Stimulated activated naive CD8-positive, alpha-beta T cell treated with anti-CD3 and anti-CD28 coated beads, Interleukin-15, Interleukin-2, amounts not matched to agents 100 ng/mL and 50 ng/mL, for 24 hours (primary cell): ENCODE data around the gene ADAM12.
A peak's percentile ranks its signal among the peaks of the same experiment; 100 is the strongest.

ENCODE experiments used
- H3K27ac Mint-ChIP-seq: one replicate; pipeline ENCODE4 v1.8.0; 2021; ENCODE audit warnings: mild to moderate bottlenecking, mixed read lengths
- H3K27me3 Mint-ChIP-seq: one replicate; pipeline ENCODE4 v1.8.0; 2021; ENCODE audit warnings: mixed read lengths
- H3K36me3 Mint-ChIP-seq: one replicate; pipeline ENCODE4 v1.8.0; 2021; ENCODE audit warnings: low read depth, mixed read lengths
- H3K4me1 Mint-ChIP-seq: one replicate; pipeline ENCODE4 v1.8.0; 2021; ENCODE audit warnings: low read depth, mixed read lengths
- H3K4me3 Mint-ChIP-seq: one replicate; pipeline ENCODE4 v1.8.0; 2021; ENCODE audit warnings: mild to moderate bottlenecking, mixed read lengths
- H3K9me3 Mint-ChIP-seq: one replicate; pipeline ENCODE4 v1.8.0; 2021; ENCODE audit warnings: mixed read lengths

ADAM12 gene

GRCh38 chr10:126046831-126047230 lies 341.4 kb downstream of the ADAM12 start:
- no peak overlapping the region for H3K4me3 Mint-ChIP-seq
- H3K4me1 Mint-ChIP-seq = peaks cover 8% of the 10 kb centered on the region
- no peaks in the 10 kb centered on the region for H3K36me3 Mint-ChIP-seq
- peaks cover 3% of the 10 kb centered on the region for H3K27me3 Mint-ChIP-seq
- H3K9me3 Mint-ChIP-seq = no peaks in the 10 kb centered on the region
- no peak overlapping the region for H3K27ac Mint-ChIP-seq

- Mint-ChIP-seq H3K4me3 (no peak overlapping the region), H3K27me3 (no peaks in the 10 kb centered on the region), H3K27ac (no peak overlapping the region), H3K36me3 (no peaks in the 10 kb centered on the region), H3K9me3 (no peaks in the 10 kb centered on the region), H3K4me1 (peaks cover 18% of the 10 kb centered on the region)
Observed at GRCh38 chr10:126045861-126046260, 342.4 kb downstream of the ADAM12 start.

GRCh38 chr10:126043389-126043788 lies 344.9 kb downstream of the ADAM12 start:
- peaks cover 3% of the 10 kb centered on the region for H3K27me3 Mint-ChIP-seq
- H3K9me3 Mint-ChIP-seq = no peaks in the 10 kb centered on the region
- H3K4me3 Mint-ChIP-seq = no peak overlapping the region
- H3K36me3 Mint-ChIP-seq = no peaks in the 10 kb centered on the region
- H3K27ac Mint-ChIP-seq = no peak overlapping the region
- peaks cover 18% of the 10 kb centered on the region for H3K4me1 Mint-ChIP-seq

- no peak overlapping the region for H3K4me3 Mint-ChIP-seq
- H3K9me3 Mint-ChIP-seq = no peaks in the 10 kb centered on the region
- H3K4me1 Mint-ChIP-seq = peaks cover 18% of the 10 kb centered on the region
- H3K36me3 Mint-ChIP-seq = no peaks in the 10 kb centered on the region
- H3K27ac Mint-ChIP-seq = no peak overlapping the region
- H3K27me3 Mint-ChIP-seq = peaks cover 5% of the 10 kb centered on the region
Observed at GRCh38 chr10:126042906-126043305, 345.4 kb downstream of the ADAM12 start.

GRCh38 chr10:126042354-126042753 lies 345.9 kb downstream of the ADAM12 start:
- H3K9me3 Mint-ChIP-seq = no peaks in the 10 kb centered on the region
- peak overlapping the region; percentile 46 for H3K4me3 Mint-ChIP-seq
- H3K27me3 Mint-ChIP-seq = peaks cover 5% of the 10 kb centered on the region
- no peaks in the 10 kb centered on the region for H3K36me3 Mint-ChIP-seq
- H3K27ac Mint-ChIP-seq = peak overlapping the region; percentile 89
- peaks cover 18% of the 10 kb centered on the region for H3K4me1 Mint-ChIP-seq

GRCh38 chr10:126041804-126042231 lies 346.5 kb downstream of the ADAM12 start:
- H3K4me3 Mint-ChIP-seq = peak overlapping the region; percentile 46
- H3K27me3 Mint-ChIP-seq = peaks cover 5% of the 10 kb centered on the region
- peaks cover 18% of the 10 kb centered on the region for H3K4me1 Mint-ChIP-seq
- no peaks in the 10 kb centered on the region for H3K9me3 Mint-ChIP-seq
- H3K36me3 Mint-ChIP-seq = no peaks in the 10 kb centered on the region
- H3K27ac Mint-ChIP-seq = peak overlapping the region; percentile 89

- Mint-ChIP-seq H3K36me3 (no peaks in the 10 kb centered on the region), H3K27ac (peak overlapping the region; percentile 5), H3K27me3 (peaks cover 5% of the 10 kb centered on the region), H3K4me1 (peaks cover 18% of the 10 kb centered on the region), H3K9me3 (no peaks in the 10 kb centered on the region), H3K4me3 (no peak overlapping the region)
Observed at GRCh38 chr10:126041117-126041516, 347.2 kb downstream of the ADAM12 start.

- no peaks in the 10 kb centered on the region for H3K9me3 Mint-ChIP-seq
- peaks cover 18% of the 10 kb centered on the region for H3K4me1 Mint-ChIP-seq
- no peaks in the 10 kb centered on the region for H3K36me3 Mint-ChIP-seq
- H3K27me3 Mint-ChIP-seq = peaks cover 5% of the 10 kb centered on the region
- H3K4me3 Mint-ChIP-seq = no peak overlapping the region
- no peak overlapping the region for H3K27ac Mint-ChIP-seq
Observed at GRCh38 chr10:126037946-126038345, 350.3 kb downstream of the ADAM12 start.

GRCh38 chr10:126036515-126036914 lies 351.8 kb downstream of the ADAM12 start:
- Mint-ChIP-seq H3K4me3 (no peak overlapping the region), H3K9me3 (no peaks in the 10 kb centered on the region), H3K4me1 (peaks cover 6% of the 10 kb centered on the region), H3K36me3 (no peaks in the 10 kb centered on the region), H3K27me3 (peaks cover 5% of the 10 kb centered on the region), H3K27ac (no peak overlapping the region)

GRCh38 chr10:126034586-126034985 lies 353.7 kb downstream of the ADAM12 start:
- Mint-ChIP-seq H3K9me3 (peaks cover under 1% of the 10 kb centered on the region), H3K27me3 (peaks cover 9% of the 10 kb centered on the region), H3K27ac (no peak overlapping the region), H3K4me1 (no peaks in the 10 kb centered on the region), H3K4me3 (no peak overlapping the region), H3K36me3 (no peaks in the 10 kb centered on the region)

GRCh38 chr10:126029999-126030398 lies 358.3 kb downstream of the ADAM12 start:
- no peak overlapping the region for H3K4me3 Mint-ChIP-seq
- H3K9me3 Mint-ChIP-seq = peaks cover 14% of the 10 kb centered on the region
- peaks cover 4% of the 10 kb centered on the region for H3K27me3 Mint-ChIP-seq
- H3K27ac Mint-ChIP-seq = no peak overlapping the region
- no peaks in the 10 kb centered on the region for H3K4me1 Mint-ChIP-seq
- no peaks in the 10 kb centered on the region for H3K36me3 Mint-ChIP-seq

GRCh38 chr10:126027692-126028091 lies 360.6 kb downstream of the ADAM12 start:
- Mint-ChIP-seq H3K9me3 (peaks cover 19% of the 10 kb centered on the region), H3K27me3 (peaks cover 4% of the 10 kb centered on the region), H3K4me1 (no peaks in the 10 kb centered on the region), H3K36me3 (no peaks in the 10 kb centered on the region), H3K4me3 (no peak overlapping the region), H3K27ac (no peak overlapping the region)

GRCh38 chr10:126022841-126023240 lies 365.4 kb downstream of the ADAM12 start:
- Mint-ChIP-seq H3K4me3 (no peak overlapping the region), H3K9me3 (peaks cover 13% of the 10 kb centered on the region), H3K36me3 (no peaks in the 10 kb centered on the region), H3K27ac (no peak overlapping the region), H3K4me1 (no peaks in the 10 kb centered on the region), H3K27me3 (no peaks in the 10 kb centered on the region)

GRCh38 chr10:126021833-126022500 lies 366.3 kb downstream of the ADAM12 start:
- Mint-ChIP-seq H3K27ac (no peak overlapping the region), H3K9me3 (peaks cover 13% of the 10 kb centered on the region), H3K4me1 (no peaks in the 10 kb centered on the region), H3K27me3 (no peaks in the 10 kb centered on the region), H3K4me3 (no peak overlapping the region), H3K36me3 (no peaks in the 10 kb centered on the region)

- Mint-ChIP-seq H3K4me1 (peaks cover 7% of the 10 kb centered on the region), H3K36me3 (no peaks in the 10 kb centered on the region), H3K9me3 (no peaks in the 10 kb centered on the region), H3K27me3 (no peaks in the 10 kb centered on the region), H3K4me3 (no peak overlapping the region), H3K27ac (no peak overlapping the region)
Observed at GRCh38 chr10:126017961-126018560, 370.2 kb downstream of the ADAM12 start.

- Mint-ChIP-seq H3K27ac (no peak overlapping the region), H3K36me3 (no peaks in the 10 kb centered on the region), H3K9me3 (no peaks in the 10 kb centered on the region), H3K27me3 (no peaks in the 10 kb centered on the region), H3K4me3 (no peak overlapping the region), H3K4me1 (peaks cover 7% of the 10 kb centered on the region)
Observed at GRCh38 chr10:126016882-126017281, 371.4 kb downstream of the ADAM12 start.
